T-helper 1 cell treated with Interleukin-12 subunit alpha and Interleukin-12 subunit beta and Interleukin-4 antibody, amounts not matched to agents 30 μg/mL and 1 μg/mL, for 36 hours (primary cell): ENCODE results near the gene STX3.
"Not testable (repeated sequence)": the region's sequence is repeated elsewhere in the genome, so short reads cannot be mapped to it uniquely, and the experiment has no call there.

ENCODE experiments used
- H3K27ac Mint-ChIP-seq: one replicate; pipeline ENCODE4 v1.8.0; 2021; ENCODE audit warnings: mild to moderate bottlenecking, mixed read lengths
- H3K27me3 Mint-ChIP-seq: one replicate; pipeline ENCODE4 v1.8.0; 2021; ENCODE audit warnings: low read depth, mixed read lengths
- H3K36me3 Mint-ChIP-seq: one replicate; pipeline ENCODE4 v1.8.0; 2021; ENCODE audit warnings: low read depth, mixed read lengths
- H3K4me1 Mint-ChIP-seq: one replicate; pipeline ENCODE4 v1.8.0; 2021; ENCODE audit warnings: low read depth, mixed read lengths
- H3K4me3 Mint-ChIP-seq: one replicate; pipeline ENCODE4 v1.8.0; 2021; ENCODE audit warnings: mild to moderate bottlenecking, moderate library complexity, mixed read lengths
- H3K9me3 Mint-ChIP-seq: one replicate; pipeline ENCODE4 v1.8.0; 2021; ENCODE audit warnings: mixed read lengths

STX3 gene

DNA sequence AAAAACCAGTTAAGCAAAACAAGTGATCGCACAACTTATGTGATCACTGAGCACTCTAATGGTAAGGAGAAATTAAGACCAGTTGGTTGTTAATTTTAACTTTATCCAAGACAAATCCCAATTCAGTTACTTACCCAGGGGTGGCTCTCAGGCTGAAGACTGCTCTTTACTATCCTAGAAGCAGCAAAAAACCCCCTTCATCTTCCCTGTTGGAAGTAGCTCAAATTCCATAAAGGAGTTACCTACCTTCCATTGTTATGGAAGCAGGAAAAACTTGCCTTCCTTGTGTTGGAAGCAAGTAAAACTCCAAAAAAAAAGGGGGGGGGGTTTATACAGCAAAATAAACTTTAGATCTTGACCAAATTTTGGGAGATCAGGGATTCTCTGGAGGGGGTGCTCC, 60.6 kb downstream of the STX3 start:
- H3K27me3 Mint-ChIP-seq = peaks cover 5% of the 10 kb centered on the region
- H3K4me1 Mint-ChIP-seq = peaks cover 22% of the 10 kb centered on the region

DNA sequence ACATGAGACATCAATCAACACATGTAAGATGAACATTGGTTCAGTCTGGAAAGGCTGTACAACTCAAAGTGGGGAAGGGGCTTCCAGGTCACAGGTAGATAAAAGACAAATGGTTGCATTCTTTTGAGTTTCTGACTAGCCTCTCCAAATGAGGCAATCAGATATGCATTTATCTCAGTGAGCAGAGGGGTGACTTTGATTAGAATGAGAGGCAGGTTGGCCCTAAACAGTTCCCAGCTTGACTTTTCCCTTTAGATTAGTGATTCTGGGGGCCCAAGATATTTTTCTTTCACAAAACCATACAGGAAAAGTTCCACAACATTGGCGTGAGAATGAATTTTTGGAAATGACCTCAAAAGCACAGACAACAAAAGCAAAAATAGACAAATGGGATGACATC, 61.3 kb downstream of the STX3 start:
- H3K4me3 Mint-ChIP-seq, H3K9me3 Mint-ChIP-seq, H3K27me3 Mint-ChIP-seq, H3K27ac Mint-ChIP-seq, H3K36me3 Mint-ChIP-seq: not testable (repeated sequence)
- H3K4me1 Mint-ChIP-seq = peaks cover 16% of the 10 kb centered on the region

More for the DNA sequence above, 60.6 kb downstream of the STX3 start:
- peaks cover 6% of the 10 kb centered on the region for H3K36me3 Mint-ChIP-seq
- H3K4me3 Mint-ChIP-seq = no peak overlapping the region
- no peak overlapping the region for H3K27ac Mint-ChIP-seq
- no peaks in the 10 kb centered on the region for H3K9me3 Mint-ChIP-seq

DNA sequence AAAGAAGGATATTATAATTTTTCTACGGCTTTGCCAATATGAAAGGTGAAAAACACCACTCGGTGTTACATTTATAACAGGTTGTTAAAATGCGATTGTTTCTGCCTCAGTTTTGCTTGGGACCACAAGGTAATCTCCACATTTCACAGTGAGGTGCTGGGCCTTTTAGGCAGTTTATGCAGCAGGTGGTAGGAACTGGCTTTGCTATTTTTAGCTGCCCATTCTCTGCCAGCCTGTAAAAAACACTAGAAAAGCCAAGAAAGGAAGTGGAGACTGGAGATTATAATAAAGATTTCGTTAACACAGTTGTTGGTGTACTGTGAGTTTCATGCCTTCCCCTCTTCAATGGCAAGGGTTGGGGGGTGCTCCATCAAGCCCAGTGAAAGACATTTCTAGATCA, 63.4 kb downstream of the STX3 start:
- Mint-ChIP-seq H3K36me3 (peaks cover 2% of the 10 kb centered on the region), H3K4me1 (peaks cover 16% of the 10 kb centered on the region), H3K4me3 (no peak overlapping the region), H3K27me3 (peaks cover 9% of the 10 kb centered on the region), H3K9me3 (no peaks in the 10 kb centered on the region), H3K27ac (no peak overlapping the region)

DNA sequence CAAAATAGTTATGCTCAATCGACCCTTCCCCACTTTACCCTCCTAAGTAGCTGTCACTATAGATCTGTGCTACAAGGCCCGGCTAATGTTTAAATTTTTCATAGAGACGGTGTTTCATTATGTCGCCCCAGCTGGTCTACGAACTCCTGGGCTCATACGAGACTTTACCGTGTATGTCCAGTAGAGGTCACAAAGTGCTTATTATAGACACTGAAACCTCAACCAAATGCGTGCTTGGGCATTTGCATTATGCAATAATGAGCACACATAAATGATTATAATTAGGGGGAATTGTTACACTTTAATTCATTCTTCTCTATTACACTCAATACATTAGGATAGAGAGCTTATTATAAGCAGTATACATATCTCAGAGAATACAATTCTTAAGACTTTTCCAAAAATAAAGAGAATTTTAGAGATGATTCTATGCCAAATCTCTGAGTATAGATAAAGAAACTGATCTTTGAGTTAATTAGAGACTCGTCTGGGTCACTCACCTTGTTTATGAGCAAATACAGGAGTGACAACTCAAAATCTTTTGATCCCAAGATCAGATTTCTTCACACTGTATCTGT, 67.9 kb downstream of the STX3 start:
- Mint-ChIP-seq H3K27me3 (peaks cover 9% of the 10 kb centered on the region), H3K9me3 (no peaks in the 10 kb centered on the region), H3K4me3 (no peak overlapping the region), H3K27ac (no peak overlapping the region), H3K36me3 (no peaks in the 10 kb centered on the region), H3K4me1 (peaks cover 12% of the 10 kb centered on the region)

DNA sequence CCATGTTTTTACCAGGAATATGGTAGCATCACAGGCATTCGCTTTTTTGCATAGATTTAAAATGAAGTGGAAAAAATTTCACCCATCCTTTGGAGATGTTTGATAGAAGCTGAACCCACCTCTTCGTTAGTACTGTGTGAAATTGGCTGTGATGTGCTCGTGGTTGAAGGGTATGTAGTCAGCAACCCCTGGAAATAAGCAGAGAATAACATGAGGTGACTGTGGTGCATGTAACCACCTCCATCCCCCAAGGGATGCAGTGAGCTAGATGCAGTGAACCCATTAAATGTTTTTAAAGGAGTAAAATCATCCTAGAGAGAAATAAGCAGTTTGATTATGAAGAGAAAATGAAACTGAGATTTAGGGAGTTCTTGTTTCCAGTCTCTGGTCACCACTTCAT, 74.2 kb downstream of the STX3 start:
- Mint-ChIP-seq H3K27me3 (no peaks in the 10 kb centered on the region), H3K4me3 (no peak overlapping the region), H3K9me3 (no peaks in the 10 kb centered on the region), H3K36me3 (no peaks in the 10 kb centered on the region), H3K27ac (no peak overlapping the region), H3K4me1 (no peaks in the 10 kb centered on the region)

DNA sequence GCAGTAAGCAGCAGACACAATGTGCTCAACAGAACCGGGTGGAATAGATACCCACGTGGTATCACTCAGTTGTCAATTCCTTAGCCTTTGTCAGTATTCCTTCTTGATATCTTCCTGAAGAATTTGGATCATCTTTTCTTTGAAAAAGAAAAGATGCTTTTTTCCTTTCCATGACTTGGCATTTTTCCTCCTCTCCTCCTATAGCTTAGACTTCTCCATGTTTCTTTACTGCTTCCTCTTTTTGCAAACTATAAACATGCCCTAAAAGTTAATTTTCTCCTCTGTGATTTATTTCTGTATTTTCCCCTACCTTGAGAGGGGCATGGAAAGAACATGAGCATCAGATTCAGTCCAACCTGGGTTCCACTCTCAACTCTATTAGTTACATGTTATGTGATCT, 78.4 kb downstream of the STX3 start:
- Mint-ChIP-seq H3K27me3 (no peaks in the 10 kb centered on the region), H3K27ac (no peak overlapping the region), H3K4me1 (no peaks in the 10 kb centered on the region), H3K4me3 (no peak overlapping the region), H3K9me3 (no peaks in the 10 kb centered on the region), H3K36me3 (no peaks in the 10 kb centered on the region)

DNA sequence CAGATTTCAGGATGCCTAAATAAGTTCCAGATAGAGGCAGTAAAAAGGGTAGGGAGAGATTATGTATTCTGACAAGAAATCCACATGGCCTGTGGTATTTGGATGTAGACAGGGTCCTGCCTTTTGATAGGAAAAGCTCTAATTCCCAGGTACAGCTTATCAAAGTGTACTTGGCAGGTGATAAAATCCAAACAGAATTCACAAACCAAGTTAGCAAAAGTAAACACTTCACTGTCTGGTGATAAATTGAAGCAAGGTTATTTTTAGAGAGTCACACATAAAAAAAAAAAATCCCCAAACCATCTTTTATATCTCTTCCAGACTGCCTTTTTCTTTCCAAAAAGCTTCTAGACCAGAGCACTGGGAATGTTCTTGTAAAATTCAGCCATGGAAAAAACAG, 84.4 kb downstream of the STX3 start:
- no peak overlapping the region for H3K27ac Mint-ChIP-seq
- H3K9me3 Mint-ChIP-seq = no peaks in the 10 kb centered on the region

DNA sequence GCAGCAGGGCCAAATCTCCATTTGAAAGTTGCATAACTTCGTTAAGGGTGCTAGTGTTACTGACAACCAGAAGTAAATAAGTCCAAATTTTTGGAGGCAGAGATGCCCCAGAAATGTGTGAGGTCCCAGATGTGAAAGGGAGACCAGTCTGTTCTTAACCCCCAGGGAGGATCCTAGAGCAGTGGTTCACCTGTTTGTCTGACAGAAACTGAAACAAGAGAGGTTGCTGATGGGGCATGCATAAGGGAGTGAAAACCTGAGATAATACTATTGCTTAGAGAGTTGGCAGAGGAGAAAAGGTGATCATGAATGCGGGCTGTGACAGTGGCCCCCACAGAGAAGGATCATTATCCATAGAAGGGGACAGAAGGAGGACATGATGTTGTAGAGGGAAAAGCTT, 86.3 kb downstream of the STX3 start:
- no peaks in the 10 kb centered on the region for H3K4me1 Mint-ChIP-seq
- no peak overlapping the region for H3K4me3 Mint-ChIP-seq
- no peaks in the 10 kb centered on the region for H3K36me3 Mint-ChIP-seq
- no peaks in the 10 kb centered on the region for H3K9me3 Mint-ChIP-seq
- peaks cover 8% of the 10 kb centered on the region for H3K27me3 Mint-ChIP-seq
- no peak overlapping the region for H3K27ac Mint-ChIP-seq

More for the DNA sequence above, 84.4 kb downstream of the STX3 start:
- Mint-ChIP-seq H3K4me3 (no peak overlapping the region), H3K27me3 (peaks cover 4% of the 10 kb centered on the region), H3K4me1 (no peaks in the 10 kb centered on the region), H3K36me3 (no peaks in the 10 kb centered on the region)

DNA sequence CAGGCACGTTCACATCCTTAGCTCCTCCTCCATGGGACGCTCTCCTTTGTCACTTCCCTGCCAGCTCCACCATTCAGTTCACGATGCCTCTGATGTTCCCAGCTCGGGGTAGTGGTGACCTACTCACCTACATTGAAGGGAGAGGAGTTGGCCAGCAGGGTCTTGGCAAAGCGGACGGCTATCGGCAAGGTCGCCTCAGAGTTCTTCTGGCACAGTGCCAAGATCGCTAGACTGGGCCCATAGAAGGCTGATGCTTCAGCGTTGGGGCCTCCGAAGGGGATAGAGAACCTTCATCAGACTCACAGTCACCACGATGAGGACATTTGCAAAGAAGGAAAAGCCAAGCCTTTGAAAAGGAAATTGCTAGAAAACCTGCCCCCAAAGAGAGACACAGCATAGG, 87.1 kb downstream of the STX3 start:
- Mint-ChIP-seq H3K4me1 (no peaks in the 10 kb centered on the region), H3K36me3 (no peaks in the 10 kb centered on the region), H3K9me3 (no peaks in the 10 kb centered on the region), H3K27me3 (peaks cover 10% of the 10 kb centered on the region), H3K27ac (no peak overlapping the region), H3K4me3 (no peak overlapping the region)

DNA sequence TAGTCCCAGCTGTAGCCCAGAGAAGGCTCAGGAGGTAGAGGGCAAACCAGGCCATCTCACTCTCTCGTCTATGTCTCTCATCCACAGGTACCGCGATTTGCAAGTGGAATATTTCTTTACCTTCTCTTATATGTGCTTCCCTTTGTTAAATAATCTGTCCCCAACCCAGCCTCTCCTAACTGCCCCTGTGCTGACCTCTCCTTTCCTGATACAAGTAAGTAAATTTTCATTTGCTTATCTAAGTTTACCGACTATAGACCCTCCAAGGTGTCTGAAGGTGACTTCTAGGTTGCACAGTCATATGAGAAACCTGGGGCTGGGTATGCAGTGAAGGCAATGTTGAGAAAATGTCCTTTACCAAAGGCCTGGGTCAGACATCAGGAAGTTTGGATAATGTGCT, 90.2 kb downstream of the STX3 start, which contains the start of gene CBLIF:
TSS of gene CBLIF (minus strand) at position 101 of the 400 bp plus-strand sequence. CDS start at position 55, 46 bp downstream.
- no peaks in the 10 kb centered on the region for H3K36me3 Mint-ChIP-seq
- no peaks in the 10 kb centered on the region for H3K4me1 Mint-ChIP-seq
- H3K4me3 Mint-ChIP-seq = no peak within 1 kb of the TSS
- H3K27me3 Mint-ChIP-seq = peaks cover 10% of the 10 kb centered on the region
- H3K27ac Mint-ChIP-seq = no peak within 1 kb of the TSS
- no peaks in the 10 kb centered on the region for H3K9me3 Mint-ChIP-seq

DNA sequence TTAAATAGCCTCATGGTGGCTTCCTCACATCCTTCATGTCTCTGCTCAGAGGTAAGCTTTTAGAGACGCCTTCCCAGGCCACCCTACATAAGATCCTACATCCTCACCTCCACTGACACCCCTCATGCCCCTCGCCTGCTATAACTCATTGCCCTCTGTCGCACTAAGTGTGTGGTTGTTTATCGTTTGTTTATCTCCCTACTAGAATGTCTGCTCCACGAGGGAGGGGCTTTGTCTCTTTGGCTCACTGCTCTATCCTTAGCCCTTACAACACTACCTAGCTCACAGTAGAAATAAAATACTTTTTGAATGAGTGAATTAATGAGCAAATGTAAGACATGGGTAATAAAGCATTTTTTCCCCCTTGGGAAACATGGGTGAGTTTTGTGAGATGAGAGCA, 91.4 kb downstream of the STX3 start:
- H3K9me3 Mint-ChIP-seq = no peaks in the 10 kb centered on the region
- H3K27me3 Mint-ChIP-seq = peaks cover 10% of the 10 kb centered on the region
- no peaks in the 10 kb centered on the region for H3K36me3 Mint-ChIP-seq
- H3K4me3 Mint-ChIP-seq = no peak overlapping the region
- no peak overlapping the region for H3K27ac Mint-ChIP-seq
- H3K4me1 Mint-ChIP-seq = no peaks in the 10 kb centered on the region

DNA sequence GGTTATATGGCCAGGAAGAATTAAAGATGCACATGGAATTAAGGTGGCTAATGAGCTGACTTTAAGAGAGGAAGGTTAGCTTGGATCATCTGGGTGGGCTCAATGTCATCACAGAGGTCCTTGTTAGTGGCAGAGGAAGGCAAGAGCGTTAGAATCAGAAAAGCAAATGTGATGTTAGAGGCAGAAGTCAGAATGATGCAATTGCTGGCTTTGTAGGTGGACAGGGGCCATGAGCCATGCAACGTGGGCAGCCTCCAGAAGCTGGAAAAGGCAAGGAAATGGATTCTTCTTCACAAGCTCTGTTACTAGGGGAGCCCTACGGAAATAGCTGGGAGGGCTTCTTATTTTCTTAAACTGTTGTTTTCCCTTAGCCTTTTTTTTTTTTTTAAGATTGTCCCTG, 92.5 kb downstream of the STX3 start:
- Mint-ChIP-seq H3K27ac (no peak overlapping the region), H3K4me1 (no peaks in the 10 kb centered on the region), H3K9me3 (no peaks in the 10 kb centered on the region), H3K4me3 (no peak overlapping the region), H3K36me3 (no peaks in the 10 kb centered on the region), H3K27me3 (peaks cover 6% of the 10 kb centered on the region)

DNA sequence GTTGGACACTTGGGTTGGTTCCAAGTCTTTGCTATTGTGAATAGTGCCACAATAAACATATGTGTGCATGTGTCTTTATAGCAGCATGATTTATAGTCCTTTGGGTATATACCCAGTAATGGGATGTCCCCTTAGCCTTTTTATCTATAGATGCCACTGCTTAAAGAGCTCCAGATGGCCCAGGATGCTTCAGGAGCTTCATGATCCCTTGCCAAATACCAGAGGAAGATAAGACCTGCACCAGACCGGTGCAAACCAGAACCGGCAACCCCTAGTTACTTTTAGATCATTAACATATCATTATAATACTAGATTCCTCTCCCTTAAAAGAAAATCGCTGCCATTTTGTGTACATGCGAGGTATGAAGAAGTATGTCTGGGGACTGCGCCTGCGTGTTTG, 93.3 kb downstream of the STX3 start:
- not testable (repeated sequence) for H3K4me3 Mint-ChIP-seq, H3K27ac Mint-ChIP-seq, H3K36me3 Mint-ChIP-seq, H3K4me1 Mint-ChIP-seq, H3K9me3 Mint-ChIP-seq, H3K27me3 Mint-ChIP-seq

DNA sequence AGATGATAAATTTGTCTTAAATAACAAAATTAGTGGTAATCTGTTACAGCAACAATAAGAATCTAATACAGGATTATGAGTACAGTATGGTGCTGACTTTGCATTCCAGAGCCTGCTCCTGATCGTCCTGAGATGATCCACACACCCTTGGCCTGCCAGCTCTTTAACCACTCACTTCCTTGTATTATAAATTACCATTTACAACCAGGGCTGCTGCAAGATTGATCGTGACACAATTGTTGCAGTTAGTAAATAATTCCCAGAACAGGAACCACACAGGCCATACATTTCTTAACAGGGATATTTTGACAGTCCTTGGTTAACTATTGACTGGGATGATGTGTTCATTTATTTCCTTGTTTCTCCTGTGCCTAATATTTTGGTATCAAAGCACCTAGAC, 94.0 kb downstream of the STX3 start:
- H3K4me1 Mint-ChIP-seq = no peaks in the 10 kb centered on the region
- no peak overlapping the region for H3K4me3 Mint-ChIP-seq

DNA sequence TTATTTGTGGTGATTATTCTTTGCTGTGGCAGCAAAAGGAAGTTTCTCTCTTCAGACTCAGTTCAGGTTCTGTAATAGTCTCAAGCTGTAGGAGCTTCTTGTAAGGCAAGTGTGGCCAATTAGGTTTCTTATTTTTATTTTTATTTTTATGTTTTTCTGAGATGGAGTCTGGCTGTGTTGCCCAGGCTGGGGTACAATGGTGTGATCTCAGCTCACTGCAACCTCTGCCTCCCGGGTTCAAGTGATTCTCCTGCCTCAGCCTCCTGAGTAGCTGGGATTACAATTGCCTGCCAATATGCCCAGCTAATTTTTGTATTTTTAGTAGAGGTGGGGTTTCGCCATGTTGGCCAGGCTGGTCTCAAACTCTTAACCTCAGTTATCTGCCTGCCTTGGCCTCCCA, 94.4 kb downstream of the STX3 start:
- H3K27ac Mint-ChIP-seq, H3K9me3 Mint-ChIP-seq, H3K4me3 Mint-ChIP-seq, H3K4me1 Mint-ChIP-seq, H3K36me3 Mint-ChIP-seq: not testable (repeated sequence)
- H3K27me3 Mint-ChIP-seq = peaks cover 12% of the 10 kb centered on the region

More for the DNA sequence above, 94.0 kb downstream of the STX3 start:
- no peak overlapping the region for H3K27ac Mint-ChIP-seq
- H3K9me3 Mint-ChIP-seq = no peaks in the 10 kb centered on the region
- peaks cover 9% of the 10 kb centered on the region for H3K27me3 Mint-ChIP-seq
- H3K36me3 Mint-ChIP-seq = no peaks in the 10 kb centered on the region

DNA sequence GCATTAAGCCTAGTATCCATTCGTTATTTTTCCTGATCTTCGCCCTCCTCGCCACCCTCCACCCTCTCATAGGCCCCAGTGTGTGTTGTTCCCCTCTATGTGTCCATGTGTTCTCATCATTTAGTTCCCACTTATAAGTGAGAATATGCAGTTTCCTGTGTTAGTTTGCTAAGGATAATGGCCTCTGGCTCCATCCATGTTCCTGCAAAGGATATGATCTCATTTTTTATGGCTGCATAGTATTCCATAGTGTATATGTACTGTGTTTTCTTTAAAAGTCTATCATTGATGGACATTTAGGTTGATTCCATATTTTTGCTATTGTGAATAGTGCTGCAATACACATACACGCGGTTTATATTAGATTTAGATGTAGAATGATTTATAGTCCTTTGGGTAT, 96.2 kb downstream of the STX3 start:
- H3K27me3 Mint-ChIP-seq, H3K9me3 Mint-ChIP-seq, H3K4me1 Mint-ChIP-seq, H3K4me3 Mint-ChIP-seq, H3K36me3 Mint-ChIP-seq, H3K27ac Mint-ChIP-seq: not testable (repeated sequence)
